Measurements from ENCODE around the gene FRAT1.

FRAT1 gene

GRCh38 chr10:97365761-97366351, 46.8 kb downstream of the FRAT1 start:
- H3K4me1 ChIP-seq = no peaks in the 10 kb centered on the region
- no peaks in the 10 kb centered on the region for H3K27me3 ChIP-seq
- H3K4me3 ChIP-seq (ENCODE audit: low read depth, low read length) = no peak overlapping the region
- H3K36me3 ChIP-seq = peaks cover 30% of the 10 kb centered on the region
- H3K9me3 ChIP-seq = no peaks in the 10 kb centered on the region
- no peak for TF ChIP-seq CTCF (IDR thresholded peaks at IDR 0.05; ENCODE audit: low read depth, low read length)
- no peak for DNase-seq

GRCh38 chr10:97366572-97366971, 47.5 kb downstream of the FRAT1 start:
- no peak for TF ChIP-seq CTCF (IDR thresholded peaks at IDR 0.05; ENCODE audit: low read depth, low read length)
- H3K36me3 ChIP-seq = peaks cover 38% of the 10 kb centered on the region
- no peak for DNase-seq
- no peaks in the 10 kb centered on the region for H3K9me3 ChIP-seq
- no peaks in the 10 kb centered on the region for H3K4me1 ChIP-seq
- H3K27me3 ChIP-seq = no peaks in the 10 kb centered on the region
- H3K4me3 ChIP-seq (ENCODE audit: low read depth, low read length) = no peak overlapping the region

- Histone ChIP-seq H3K36me3 (peaks cover 44% of the 10 kb centered on the region), H3K27me3 (no peaks in the 10 kb centered on the region), H3K9me3 (no peaks in the 10 kb centered on the region), H3K4me1 (no peaks in the 10 kb centered on the region), H3K4me3 (ENCODE audit: low read depth, low read length) (no peak overlapping the region)
- no peak for TF ChIP-seq CTCF (IDR thresholded peaks at IDR 0.05; ENCODE audit: low read depth, low read length)
- DNase-seq = no peak
Measured at GRCh38 chr10:97367126-97367649, 48.1 kb downstream of the FRAT1 start.
